Measurements from ENCODE around the gene OBSCN.

- TF ChIP-seq, protein P1, sequence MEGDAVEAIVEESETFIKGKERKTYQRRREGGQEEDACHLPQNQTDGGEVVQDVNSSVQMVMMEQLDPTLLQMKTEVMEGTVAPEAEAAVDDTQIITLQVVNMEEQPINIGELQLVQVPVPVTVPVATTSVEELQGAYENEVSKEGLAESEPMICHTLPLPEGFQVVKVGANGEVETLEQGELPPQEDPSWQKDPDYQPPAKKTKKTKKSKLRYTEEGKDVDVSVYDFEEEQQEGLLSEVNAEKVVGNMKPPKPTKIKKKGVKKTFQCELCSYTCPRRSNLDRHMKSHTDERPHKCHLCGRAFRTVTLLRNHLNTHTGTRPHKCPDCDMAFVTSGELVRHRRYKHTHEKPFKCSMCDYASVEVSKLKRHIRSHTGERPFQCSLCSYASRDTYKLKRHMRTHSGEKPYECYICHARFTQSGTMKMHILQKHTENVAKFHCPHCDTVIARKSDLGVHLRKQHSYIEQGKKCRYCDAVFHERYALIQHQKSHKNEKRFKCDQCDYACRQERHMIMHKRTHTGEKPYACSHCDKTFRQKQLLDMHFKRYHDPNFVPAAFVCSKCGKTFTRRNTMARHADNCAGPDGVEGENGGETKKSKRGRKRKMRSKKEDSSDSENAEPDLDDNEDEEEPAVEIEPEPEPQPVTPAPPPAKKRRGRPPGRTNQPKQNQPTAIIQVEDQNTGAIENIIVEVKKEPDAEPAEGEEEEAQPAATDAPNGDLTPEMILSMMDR (IDR thresholded peaks at IDR 0.05): no peak
- TF ChIP-seq ZFX (IDR thresholded peaks at IDR 0.05; ENCODE audit: borderline replicate concordance): no peak
Observed at GRCh38 chr1:228383773-228384172, 175.9 kb downstream of the OBSCN start.

Measured in 22Rv1 (cell line).